Dermis blood vessel endothelial cell (primary cell): ENCODE results near the gene ZNF737. TPM values are rescaled to one million over a fixed set of nuclear protein-coding genes. Genes with fewer than 3 reads are reported as not detected.
"Not testable (repeated sequence)": the region's sequence is repeated elsewhere in the genome, so short reads cannot be mapped to it uniquely, and the experiment has no call there.

Experiments
- DNase-seq: peaks from one replicate; pipeline ENCODE4 v3.0.0; 2010
- total RNA-seq: library from RNA; depleted of rRNA; stranded (reverse); fragments of >200 nt; gene quantifications from 2 replicates; pipeline ENCODE4 v1.2.3, GENCODE V29; 2014

ZNF737 gene
- total RNA-seq, result 9.3 and 12.1 TPM in 2 replicates

DNA sequence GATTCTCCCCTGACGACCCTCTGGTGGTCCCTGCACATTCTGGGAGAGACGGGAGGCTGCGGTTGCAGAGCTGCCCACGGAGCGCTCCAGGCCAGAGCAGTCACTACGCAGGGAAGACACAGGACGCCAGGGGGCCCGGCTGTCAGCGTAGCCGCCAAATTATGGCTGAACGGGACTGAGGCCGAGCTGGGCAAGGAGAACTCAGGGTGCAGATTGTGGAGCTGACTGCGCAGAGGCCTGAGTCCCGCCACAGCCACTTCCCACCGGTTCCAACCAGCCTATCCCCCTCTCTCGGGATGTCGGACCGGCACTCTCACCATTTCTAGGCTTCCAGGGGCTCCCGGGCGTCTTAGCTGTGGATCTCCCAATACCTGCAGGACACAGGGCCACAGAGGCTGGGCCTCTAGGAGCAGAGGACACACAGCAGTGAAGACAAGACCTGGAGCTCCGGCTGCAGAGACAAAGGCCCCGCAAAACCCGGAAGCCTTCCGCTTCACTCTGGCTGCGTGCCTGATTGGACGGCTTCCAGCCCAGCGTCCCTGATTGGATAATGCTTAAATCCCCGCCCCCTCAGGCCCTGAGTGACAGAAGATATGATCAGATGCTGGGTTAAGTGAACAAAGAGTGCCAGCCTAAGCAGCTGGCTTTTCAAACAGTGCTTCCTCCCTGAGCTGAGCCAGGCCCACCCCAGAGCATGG lies at the start of gene ZNF737:
TSS of gene ZNF737 (minus strand) at position 461 of the 698 bp plus-strand sequence. CDS start at position 320, 141 bp downstream.
- DNase-seq, result peak; percentile 98

DNA sequence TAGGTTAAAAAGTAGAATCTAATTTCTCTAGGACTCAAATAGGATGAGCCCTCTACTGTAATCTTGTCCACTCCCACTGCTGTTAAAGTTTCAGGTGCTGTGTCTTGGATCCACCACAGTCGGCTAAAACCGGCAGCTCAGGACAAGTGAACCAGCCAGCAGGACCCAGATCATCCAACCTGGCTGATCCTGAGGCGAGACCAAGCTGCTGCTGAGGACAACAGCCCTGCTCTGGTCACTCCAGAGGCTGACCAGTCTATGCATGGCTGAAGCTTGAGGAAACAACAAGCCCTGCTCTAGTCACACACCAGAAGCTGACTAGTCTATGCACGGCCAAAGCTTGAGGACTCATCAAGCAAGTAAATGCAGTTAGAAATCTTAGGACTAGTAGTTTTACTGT lies 49.4 kb upstream of the ZNF737 start:
- DNase-seq, result not testable (repeated sequence)

DNA sequence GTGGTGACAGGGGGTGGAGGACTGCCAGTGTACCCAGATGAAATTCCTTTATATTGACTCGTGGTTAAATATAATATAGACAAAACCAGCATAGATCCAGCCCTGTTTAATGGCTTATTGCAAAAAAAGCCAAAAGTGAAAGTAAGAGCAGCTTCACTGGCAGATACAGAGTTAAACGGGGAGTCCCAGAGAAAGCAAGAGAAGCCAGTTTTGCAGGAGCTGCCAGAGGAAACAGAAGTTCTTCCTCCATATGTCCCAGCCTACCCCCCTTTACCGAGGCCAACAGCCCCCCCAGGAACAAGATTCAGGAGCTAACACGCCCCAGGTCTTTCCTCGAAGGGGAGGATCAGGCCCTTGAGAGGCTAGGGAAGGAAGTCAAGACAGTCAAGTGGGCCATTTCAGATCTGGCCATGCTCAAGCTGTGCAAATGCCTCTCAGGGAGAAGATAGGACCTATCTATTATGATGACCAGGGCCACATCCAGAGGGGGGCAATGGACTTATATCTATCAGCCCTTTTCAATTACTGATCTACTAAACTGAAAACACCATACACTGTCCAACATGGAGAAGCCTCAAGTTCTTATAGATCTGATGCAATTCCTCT lies 47.2 kb upstream of the ZNF737 start:
- no peak for DNase-seq

DNA sequence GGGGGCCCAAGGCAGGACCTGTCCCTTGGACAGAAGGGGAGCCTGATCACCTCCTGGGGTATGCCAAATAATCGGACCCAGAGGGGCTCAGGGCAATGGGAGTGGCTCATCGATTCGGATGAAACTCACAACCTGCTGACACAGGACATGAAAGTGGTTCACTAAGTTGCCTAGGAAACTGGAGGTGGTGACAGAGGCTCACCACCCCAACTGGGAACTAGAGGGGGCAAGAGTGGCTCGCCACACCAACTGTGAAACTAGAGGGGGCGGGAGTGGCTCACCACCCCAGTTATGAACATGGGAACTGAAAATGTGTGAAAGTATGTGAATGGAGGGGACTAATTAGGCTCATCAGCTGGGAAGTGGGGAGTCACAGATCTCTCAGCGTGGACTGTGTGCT lies 46.3 kb upstream of the ZNF737 start:
- DNase-seq, result no peak

DNA sequence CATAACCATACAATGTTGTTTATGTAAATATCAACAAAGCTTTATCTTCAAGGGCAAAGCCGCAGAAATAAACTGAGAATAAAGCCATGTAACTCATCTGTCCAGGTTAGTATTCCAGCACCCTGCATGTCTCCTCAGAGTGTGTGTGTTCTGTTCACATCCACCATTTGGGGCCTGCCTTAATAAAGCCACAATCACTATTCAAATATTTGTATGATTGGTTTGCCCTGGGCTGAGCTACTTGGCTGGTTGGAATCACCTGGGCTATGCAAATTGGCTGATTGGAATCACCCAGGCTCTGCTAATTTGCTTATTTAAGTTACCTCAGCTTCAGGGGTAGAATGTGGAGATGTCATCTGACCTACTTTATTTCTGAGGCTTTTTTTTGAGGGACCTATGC lies 42.4 kb upstream of the ZNF737 start:
- DNase-seq, result no peak

DNA sequence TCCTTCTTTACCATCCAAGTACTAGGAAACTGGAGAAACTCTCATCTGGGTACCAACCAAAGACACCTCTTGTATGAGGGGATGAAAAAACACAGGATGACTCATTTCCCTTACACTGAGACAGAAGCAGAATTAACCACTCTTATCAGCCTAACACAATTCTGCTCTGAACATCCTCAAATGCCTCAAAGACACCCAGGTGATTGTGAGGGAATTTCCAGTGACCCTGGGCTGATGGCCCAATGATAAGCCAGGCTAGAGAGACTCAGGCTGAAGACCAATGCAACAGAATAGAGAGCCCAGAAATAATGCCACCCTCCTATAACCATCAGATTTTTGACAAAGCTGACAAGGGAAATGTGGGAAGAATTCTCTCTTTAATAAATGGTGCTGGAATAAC lies 7.0 kb downstream of the ZNF737 start:
- DNase-seq, result no peak

DNA sequence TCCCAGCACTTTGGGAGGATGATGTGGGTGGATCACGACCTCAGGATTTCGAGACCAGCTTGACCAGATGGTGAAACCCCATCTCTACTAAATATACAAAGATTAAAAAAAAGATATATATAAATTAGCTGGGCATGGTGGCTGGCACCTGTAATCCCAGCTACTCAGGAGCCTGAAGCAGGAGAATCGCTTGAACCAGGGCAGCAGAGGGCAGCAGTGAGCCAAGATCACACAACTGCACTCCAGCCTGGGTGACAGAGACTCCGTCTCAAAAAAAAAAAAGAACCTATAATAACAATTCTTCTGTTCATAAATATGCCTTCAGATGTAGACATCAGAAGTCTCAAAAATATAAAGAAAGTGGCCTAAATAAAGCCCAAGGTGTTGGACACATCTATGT lies 7.6 kb downstream of the ZNF737 start:
- no peak for DNase-seq

DNA sequence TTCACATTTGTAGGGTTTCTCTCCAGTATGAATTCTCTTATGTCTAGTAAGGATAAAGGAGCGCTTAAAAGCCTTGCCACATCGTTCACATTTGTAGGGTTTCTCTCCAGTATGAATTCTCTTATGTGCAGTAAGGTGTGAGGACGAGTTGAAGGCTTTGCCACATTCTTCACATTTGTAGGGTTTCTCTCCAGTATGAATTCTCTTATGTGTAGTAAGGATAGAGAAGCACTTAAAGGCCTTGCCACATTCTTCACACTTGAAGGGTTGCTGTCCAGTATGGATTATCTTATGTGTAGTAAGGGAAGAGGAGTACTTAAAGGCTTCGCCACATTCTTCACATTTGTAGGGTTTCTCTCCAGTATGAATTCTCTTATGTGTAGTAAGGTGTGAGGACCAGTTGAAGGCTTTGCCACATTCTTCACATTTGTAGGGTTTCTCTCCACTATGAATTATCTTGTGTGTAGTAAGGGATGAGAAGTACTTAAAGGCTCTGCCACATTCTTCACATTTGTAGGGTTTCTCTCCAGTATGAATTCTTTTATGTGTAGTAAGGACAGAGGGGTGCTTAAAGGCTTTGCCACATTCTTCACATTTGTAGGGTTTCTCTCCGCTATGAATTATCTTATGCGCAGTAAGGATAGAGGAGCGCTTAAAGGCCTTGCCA lies 20.8 kb downstream of the ZNF737 start:
- DNase-seq, result not testable (repeated sequence)

DNA sequence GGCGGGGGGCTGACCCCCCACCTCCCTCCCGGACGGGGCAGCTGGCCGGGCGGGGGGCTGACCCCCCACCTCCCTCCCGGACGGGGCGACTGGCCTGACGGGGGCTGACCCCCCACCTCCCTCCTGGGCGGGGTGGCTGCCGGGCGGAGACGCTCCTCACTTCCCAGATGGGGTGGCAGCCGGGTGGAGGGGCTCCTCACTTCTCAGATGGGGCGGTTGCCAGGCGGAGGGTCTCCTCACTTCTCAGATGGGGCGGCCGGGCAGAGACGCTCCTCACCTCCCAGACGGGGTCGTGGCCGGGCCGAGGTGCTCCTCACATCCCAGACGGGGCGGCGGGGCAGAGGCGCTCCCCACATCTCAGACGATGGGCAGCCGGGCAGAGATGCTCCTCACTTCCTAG lies 35.3 kb downstream of the ZNF737 start:
- not testable (repeated sequence) for DNase-seq

DNA sequence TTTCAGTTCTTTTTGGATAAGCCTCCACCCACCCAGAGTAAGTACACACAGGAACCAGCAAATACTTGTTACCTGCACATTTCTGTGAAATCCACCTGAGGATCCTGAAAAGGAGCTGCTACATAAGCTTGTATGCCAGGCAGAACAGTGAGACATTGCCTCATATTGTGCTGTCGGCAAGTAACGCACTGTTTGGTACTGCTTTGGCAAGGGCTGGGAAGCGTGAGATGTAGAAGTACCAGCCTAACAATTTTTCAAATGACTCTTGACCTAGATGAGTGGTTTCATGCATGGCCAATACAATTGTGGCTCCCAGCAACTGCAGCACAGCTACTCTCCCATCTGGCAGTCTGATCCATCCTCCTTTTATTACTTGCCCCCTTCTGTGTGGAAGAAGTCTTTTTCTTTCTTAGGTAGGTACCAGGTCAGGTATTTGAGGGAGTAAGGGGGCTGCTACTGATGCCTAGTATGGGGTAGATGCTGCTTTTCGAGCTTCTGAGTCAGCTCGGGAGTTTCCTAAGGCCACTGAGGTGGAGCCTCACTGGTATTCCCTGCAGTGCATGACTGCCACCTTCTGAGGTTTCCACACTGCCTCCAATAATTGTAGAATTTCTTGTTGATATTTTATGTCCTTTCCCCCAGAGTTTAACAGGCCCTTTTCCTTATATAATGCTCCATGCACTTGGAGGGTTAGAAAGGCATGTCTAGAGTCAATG lies 52.2 kb downstream of the ZNF737 start:
- no peak for DNase-seq

DNA sequence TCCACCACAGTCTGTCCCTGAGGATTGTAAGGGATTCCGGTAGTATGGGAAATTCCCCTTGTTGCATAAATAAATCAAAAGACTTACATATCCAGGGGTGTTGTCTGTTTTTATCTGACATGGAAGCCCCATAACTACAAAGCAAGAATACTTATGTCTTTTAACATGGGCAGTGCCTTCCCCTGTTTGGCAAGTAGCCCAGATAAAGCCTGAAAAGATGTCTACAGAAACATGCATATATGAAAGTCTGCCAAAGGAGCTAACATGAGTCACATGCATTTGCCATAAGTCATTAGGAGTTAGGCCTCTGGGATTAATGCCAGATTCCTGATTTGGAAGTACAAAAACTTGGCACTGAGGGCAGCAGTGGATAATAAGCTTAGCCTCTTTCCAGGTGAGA lies 62.1 kb downstream of the ZNF737 start:
- no peak for DNase-seq

Other genes starting within 250 kb of the ZNF737 start
- 8.1 and 18.7 TPM in 2 replicates for gene ZNF626, start 95.8 kb upstream of the ZNF737 start, total RNA-seq
- 2.5 and 3.9 TPM in 2 replicates for gene ZNF66, start 210.5 kb upstream of the ZNF737 start, total RNA-seq